DND-41 (cell line): ENCODE measurements around the gene KISS1R.

Source experiments
- ATAC-seq: fragments of 200-7000 bp; cut with Tn5 transposase; 3 replicates; pipeline ENCODE4 v1.9.1; 2021; ENCODE audit warnings: low read depth; ENCODE audit not compliant: insufficient read depth
- DNase-seq: peaks from one replicate; pipeline ENCODE4 v3.0.0-alpha.2; 2020
- H2AFZ ChIP-seq: 2 replicates; pipeline ENCODE4 v1.6.0; 2012; ENCODE audit warnings: low read depth, low read length
- H3K27ac ChIP-seq: 2 replicates; pipeline ENCODE4 v1.5.1; 2012; ENCODE audit warnings: low read length, inconsistent platforms
- H3K27me3 ChIP-seq: fragments of 200-600 bp; sonication (generic); 2 replicates; pipeline ENCODE4 v1.6.0; 2012; ENCODE audit warnings: low read length, mild to moderate bottlenecking, inconsistent platforms; ENCODE audit not compliant: insufficient read depth, poor library complexity
- H3K36me3 ChIP-seq: 2 replicates; pipeline ENCODE4 v1.5.1; 2012; ENCODE audit warnings: low read length, inconsistent platforms; ENCODE audit not compliant: insufficient read depth
- H3K4me1 ChIP-seq: 2 replicates; pipeline ENCODE4 v1.5.1; 2012; ENCODE audit warnings: mild to moderate bottlenecking, low read length; ENCODE audit not compliant: insufficient read depth
- H3K4me2 ChIP-seq: 2 replicates; pipeline ENCODE4 v1.6.0; 2012; ENCODE audit warnings: mild to moderate bottlenecking, moderate library complexity, low read length, inconsistent platforms; ENCODE audit not compliant: insufficient read depth
- H3K4me3 ChIP-seq, 2 experiments: fragments of 200-600 bp in 1 of 2; shearing (Covaris generic) in 1 of 2; 2 replicates each; pipeline ENCODE4 v1.5.1; 2012 to 2016; ENCODE audit warnings: inconsistent platforms in 2 of 2, low read length in 2 of 2, mild to moderate bottlenecking in 2 of 2, low read depth in 1 of 2, moderate library complexity in 1 of 2
- H3K79me2 ChIP-seq: 2 replicates; pipeline ENCODE4 v1.6.0; 2012; ENCODE audit warnings: low read length, inconsistent platforms; ENCODE audit not compliant: insufficient read depth
- H3K9ac ChIP-seq: 2 replicates; pipeline ENCODE4 v1.6.0; 2012; ENCODE audit warnings: low read depth, mild to moderate bottlenecking, inconsistent platforms, low read length, moderate library complexity
- H3K9me3 ChIP-seq: 2 replicates; pipeline ENCODE4 v1.5.1; 2012; ENCODE audit warnings: low read length, moderate library complexity, mild to moderate bottlenecking, inconsistent platforms; ENCODE audit not compliant: insufficient read depth, severe bottlenecking
- H4K20me1 ChIP-seq: 2 replicates; pipeline ENCODE4 v1.6.0; 2012; ENCODE audit warnings: low read length; ENCODE audit not compliant: insufficient read depth
- CTCF ChIP-seq: IDR thresholded peaks from 2 replicates; pipeline ENCODE4 v1.5.1; 2012; ENCODE audit warnings: borderline replicate concordance, low read length, moderate library complexity, mild to moderate bottlenecking; ENCODE audit not compliant: poor library complexity, severe bottlenecking; ENCODE audit errors: extremely low read depth
- EZH2 ChIP-seq: IDR thresholded peaks from 3 replicates; pipeline ENCODE4 v1.6.1; 2012; ENCODE audit warnings: borderline replicate concordance, low read depth, mild to moderate bottlenecking, moderate library complexity, low read length, inconsistent platforms; ENCODE audit not compliant: severe bottlenecking

Gene KISS1R

GRCh38 chr19:966485-967088 is 49.5 kb downstream of the KISS1R start:
- H3K4me3 ChIP-seq = no peak overlapping the region
- H3K9me3 ChIP-seq = peaks cover 10% of the 10 kb centered on the region
- ATAC-seq (no peak), DNase-seq (no peak)
- H3K4me2 ChIP-seq = no peak overlapping the region
- 0 out of 2 replicates have a peak, but pooled peaks cover 2% of the 10 kb centered on the region for H4K20me1 ChIP-seq
- no peak overlapping the region for H2AFZ ChIP-seq
- H3K9ac ChIP-seq = no peak overlapping the region
- no peaks in the 10 kb centered on the region for H3K4me1 ChIP-seq
- no peak overlapping the region for H3K27ac ChIP-seq
- no peaks in the 10 kb centered on the region for H3K79me2 ChIP-seq
- TF ChIP-seq CTCF = no peak
- TF ChIP-seq EZH2 = no peak
- peaks cover 67% of the 10 kb centered on the region for H3K36me3 ChIP-seq
- H3K27me3 ChIP-seq = no peaks in the 10 kb centered on the region
